Stromal cell of bone marrow (primary cell): ENCODE data around the gene OR51G2.

Experiments used
- DNase-seq: peaks from one replicate; pipeline ENCODE4 v3.0.0-alpha.2; 2012; ENCODE audit warnings: low read depth

Gene OR51G2

GRCh38 chr11:4863876-4864275, 55.3 kb downstream of the OR51G2 start:
- no peak for DNase-seq
